Measurements from ENCODE around the gene GLT8D1.

DNA sequence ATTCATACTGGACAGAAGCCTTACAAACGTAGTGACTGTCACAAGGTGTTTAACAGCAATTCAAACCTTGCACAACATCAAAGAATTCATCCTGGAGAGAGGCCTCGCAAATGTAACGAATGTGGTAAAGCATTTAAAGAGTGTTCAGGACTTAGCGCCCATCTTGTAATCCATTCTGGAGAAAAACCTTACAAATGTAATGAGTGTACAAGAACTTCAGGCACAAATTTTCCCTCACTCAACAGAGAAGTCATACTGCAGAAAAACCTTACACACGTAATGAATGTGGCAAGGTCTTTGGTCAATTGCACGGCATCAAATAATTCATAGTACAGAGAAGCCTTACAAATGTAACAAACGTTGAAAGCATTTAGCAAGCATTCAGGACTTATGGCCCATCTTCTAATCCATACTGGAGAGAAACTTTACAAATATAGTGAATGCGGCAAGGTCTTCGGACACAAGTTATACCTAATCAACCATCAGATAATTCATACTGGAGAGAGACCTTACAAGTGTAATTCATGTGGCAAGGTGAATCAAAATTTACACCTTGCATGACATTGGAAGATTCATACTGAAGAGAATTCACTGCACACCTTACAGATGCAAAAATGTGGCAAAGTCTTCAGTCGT lies 27.8 kb upstream of the GLT8D1 start:
- TF ChIP-seq TP53 (CRISPR knock-in tag; IDR thresholded peaks at IDR 0.05) (no peak), MAFK (IDR thresholded peaks at IDR 0.05; ENCODE audit: partially characterized antibody) (no peak), SMC3 (IDR thresholded peaks at IDR 0.05) (no peak), CEBPB (IDR thresholded peaks at IDR 0.05) (no peak)
- TF ChIP-seq, protein P1, sequence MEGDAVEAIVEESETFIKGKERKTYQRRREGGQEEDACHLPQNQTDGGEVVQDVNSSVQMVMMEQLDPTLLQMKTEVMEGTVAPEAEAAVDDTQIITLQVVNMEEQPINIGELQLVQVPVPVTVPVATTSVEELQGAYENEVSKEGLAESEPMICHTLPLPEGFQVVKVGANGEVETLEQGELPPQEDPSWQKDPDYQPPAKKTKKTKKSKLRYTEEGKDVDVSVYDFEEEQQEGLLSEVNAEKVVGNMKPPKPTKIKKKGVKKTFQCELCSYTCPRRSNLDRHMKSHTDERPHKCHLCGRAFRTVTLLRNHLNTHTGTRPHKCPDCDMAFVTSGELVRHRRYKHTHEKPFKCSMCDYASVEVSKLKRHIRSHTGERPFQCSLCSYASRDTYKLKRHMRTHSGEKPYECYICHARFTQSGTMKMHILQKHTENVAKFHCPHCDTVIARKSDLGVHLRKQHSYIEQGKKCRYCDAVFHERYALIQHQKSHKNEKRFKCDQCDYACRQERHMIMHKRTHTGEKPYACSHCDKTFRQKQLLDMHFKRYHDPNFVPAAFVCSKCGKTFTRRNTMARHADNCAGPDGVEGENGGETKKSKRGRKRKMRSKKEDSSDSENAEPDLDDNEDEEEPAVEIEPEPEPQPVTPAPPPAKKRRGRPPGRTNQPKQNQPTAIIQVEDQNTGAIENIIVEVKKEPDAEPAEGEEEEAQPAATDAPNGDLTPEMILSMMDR (IDR thresholded peaks at IDR 0.05) = no peak

Measured in A549 (cell line).